SKM-1 treated with dmso at 0.1 percent for 144 hours (cell line): Measurements from ENCODE around the gene ARCN1.
A peak's percentile ranks its signal among the peaks of the same experiment; 100 is the strongest.

Experiments
- DNase-seq: peaks from one replicate; lab custom pipeline; 2025; ENCODE audit not compliant: unreplicated experiment; lab: John Stamatoyannopoulos, UW

ARCN1 gene

GRCh38 chr11:118620529-118621070 is 48.4 kb downstream of the ARCN1 start:
- DNase-seq: no peak

DNA sequence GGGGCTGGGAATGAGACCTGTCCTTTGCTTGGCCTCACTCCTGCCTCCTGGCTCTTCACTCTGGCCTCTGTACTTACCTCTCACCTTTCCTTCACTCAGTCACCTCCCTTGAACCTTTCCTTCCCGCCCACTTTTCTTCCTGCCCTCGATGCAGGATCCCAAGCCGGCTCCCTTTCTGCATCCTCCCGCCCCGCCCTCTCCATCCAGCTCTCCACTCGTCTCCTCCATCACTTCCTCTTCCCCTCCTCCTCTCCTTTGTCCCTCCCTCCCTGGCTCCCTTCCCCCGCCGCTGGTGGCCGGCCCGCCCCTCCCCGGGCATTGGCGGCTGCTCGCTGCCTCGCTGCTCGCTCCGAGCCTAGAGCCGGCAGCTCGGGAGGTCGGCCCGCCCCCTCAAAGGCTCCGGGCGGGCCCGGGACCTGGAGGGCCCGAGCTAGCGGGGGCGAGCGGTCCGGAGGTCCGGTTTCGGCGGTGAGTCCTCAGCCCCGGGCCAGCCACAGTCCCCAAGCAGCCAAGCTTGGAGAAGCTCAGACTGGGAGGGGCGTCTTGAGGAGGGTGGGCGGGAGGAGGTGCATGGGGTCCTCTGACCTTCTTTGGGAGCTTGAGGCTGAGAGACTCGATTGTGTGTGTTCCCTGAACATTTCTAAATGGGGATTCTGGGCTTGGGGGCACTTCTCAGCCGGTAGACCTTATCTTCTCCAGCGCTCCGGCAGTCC is 49.0 kb downstream of the ARCN1 start:
- peak; percentile 73 for DNase-seq

- DNase-seq: no peak
Measured at GRCh38 chr11:118621784-118622375, 49.7 kb downstream of the ARCN1 start.

GRCh38 chr11:118622376-118623268 is 50.4 kb downstream of the ARCN1 start:
- no peak for DNase-seq

DNA sequence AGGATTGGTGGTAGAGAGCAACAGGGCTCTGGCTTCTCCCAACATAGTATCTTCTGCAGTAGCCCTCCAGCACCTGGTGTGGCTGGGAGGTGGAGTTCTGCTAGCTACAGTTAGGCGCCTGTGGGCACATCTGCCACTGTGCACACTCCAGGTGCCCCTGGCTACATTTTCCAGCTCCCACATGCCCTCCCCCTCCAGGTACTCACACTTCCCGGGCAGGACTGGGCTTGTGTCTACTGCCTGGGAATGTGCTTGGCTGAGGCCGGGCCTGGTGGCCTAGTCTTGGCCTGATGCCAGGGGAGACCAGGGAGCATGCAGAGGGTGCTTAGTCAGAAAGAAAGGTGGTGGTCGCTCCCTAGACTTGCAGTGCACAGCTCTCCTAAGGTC is 51.1 kb downstream of the ARCN1 start:
- DNase-seq: no peak

DNA sequence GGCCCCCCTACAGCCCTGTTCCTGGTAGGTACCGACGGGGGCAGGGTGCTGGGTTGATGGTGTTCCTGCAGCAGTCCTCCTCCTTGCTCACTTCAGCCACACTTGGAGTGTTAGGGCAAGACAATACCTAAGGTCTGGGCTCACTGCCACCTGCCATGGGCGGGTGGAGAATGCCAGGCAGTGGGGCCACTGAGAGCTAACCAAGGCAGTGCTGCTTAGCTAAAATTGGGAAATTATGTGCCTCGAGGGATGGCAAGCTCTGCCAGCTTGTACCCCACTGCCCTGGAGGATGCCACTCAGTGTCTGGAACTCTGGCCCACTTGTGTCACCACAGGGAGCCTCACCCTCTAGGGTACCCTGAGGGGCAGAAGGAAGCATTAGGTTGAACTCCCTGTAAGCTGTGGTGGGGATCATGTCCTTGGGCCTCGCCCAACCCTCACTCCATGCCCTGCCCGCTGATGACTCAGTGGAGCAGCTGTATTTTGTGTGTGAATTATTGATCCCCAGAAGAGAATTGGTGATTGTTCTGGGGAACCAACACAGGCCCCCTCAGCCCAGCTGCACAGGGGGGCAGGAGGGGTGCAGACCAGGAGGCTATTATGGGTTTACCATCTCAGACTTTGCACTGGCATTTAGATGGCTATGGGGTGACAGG is 53.0 kb downstream of the ARCN1 start:
- DNase-seq: no peak

GRCh38 chr11:118625976-118626375 is 53.8 kb downstream of the ARCN1 start:
- DNase-seq: no peak

DNA sequence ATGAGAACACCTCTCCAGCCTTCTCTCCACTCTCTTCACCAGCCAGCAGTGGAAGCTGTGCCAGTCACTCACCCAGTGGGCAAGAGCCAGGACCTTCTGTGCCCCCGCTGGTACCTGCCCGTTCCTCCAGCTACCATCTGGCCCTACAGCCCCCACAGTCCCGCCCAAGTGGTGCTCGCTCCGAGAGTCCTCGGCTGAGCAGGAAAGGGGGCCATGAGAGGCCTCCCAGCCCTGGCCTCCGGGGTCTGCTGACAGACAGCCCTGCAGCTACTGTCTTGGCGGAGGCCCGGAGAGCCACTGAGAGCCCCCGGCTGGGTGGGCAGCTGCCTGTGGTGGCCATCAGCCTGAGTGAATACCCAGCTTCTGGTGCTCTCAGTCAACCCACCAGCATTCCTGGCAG is 55.4 kb downstream of the ARCN1 start:
- no peak for DNase-seq

GRCh38 chr11:118628031-118628430 is 55.8 kb downstream of the ARCN1 start:
- no peak for DNase-seq

- DNase-seq: no peak
Measured at GRCh38 chr11:118628432-118628831, 56.2 kb downstream of the ARCN1 start.

DNA sequence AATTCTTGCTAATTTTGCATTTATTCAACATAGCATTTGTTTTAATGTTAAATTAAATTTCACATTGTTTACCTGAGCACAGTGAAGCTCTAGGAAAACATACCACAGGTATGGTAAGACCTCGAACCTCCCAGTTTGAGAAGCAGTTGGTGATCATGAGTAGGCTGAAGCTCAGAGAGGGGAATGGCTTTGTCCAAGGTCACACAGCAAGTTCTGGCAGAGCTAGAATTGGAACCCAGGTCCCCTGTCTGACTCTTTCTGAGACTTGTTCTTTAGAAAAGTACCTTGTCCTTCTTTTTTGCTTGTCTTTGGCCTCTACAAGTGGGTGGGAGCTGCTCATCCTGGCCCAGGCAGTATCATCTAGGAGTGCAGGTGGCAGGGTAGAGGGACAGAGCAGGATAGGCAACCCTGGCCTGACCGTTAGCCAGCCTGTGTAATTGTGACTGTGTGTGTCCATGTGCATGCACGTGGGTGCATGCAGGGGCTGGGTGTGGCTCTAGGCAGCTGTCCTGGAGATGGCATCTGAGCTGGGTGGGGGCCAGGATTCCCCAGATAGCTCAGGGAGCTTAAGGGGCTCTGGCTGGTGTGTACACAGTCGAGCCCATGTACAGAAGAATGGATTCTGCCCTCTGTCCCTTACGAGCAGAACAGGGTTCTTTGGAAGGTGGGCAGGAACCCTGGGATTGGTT is 56.8 kb downstream of the ARCN1 start:
- no peak for DNase-seq

- no peak for DNase-seq
Measured at GRCh38 chr11:118629761-118630661, 57.8 kb downstream of the ARCN1 start.

GRCh38 chr11:118631142-118631909 is 59.1 kb downstream of the ARCN1 start:
- DNase-seq: no peak

- no peak for DNase-seq
Measured at GRCh38 chr11:118632577-118633318, 60.5 kb downstream of the ARCN1 start.

DNA sequence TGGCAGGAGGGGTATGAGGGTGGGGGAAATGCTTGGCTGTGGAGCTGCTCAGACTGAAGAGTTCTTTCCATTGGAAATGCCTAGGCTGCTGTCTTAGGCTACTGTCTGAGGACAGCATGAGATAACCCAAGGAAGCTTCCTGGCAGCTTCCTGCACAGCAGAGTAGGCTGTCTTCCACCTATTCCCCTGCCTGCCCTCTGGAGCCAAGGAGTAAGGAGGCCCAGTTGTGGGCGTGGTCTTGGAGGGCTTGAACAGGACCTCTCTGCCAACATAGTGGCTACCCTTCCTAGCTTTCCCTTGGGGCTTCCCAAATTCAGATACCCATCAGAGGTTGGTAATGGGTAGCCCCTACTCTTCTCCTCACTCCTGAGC is 61.1 kb downstream of the ARCN1 start:
- no peak for DNase-seq

- no peak for DNase-seq
Measured at GRCh38 chr11:118633979-118634378, 61.8 kb downstream of the ARCN1 start.

- DNase-seq: no peak
Measured at GRCh38 chr11:118634431-118635236, 62.4 kb downstream of the ARCN1 start.
